SU-DHL-6 (cell line): Measurements from ENCODE around the gene CCDC7.

Experiments used
- CTCF ChIP-seq: fragments of 200-600 bp; sonication (generic); IDR thresholded peaks from one replicate; pipeline ENCODE4 v1.5.1; 2017; ENCODE audit warnings: antibody characterized with exemption, mild to moderate bottlenecking, low read length, moderate library complexity; ENCODE audit not compliant: insufficient read depth, poor library complexity, severe bottlenecking
- EZH2phosphoT487 ChIP-seq: fragments of 200-600 bp; sonication (generic), shearing (Covaris generic); conservative IDR thresholded peaks from 2 replicates; pipeline ENCODE4 v1.6.1; 2018; ENCODE audit warnings: mild to moderate bottlenecking, antibody characterized with exemption, low read length, moderate library complexity, mixed read lengths

GRCh38 chr10:32731527-32731926 is 285.6 kb downstream of the CCDC7 start:
- TF ChIP-seq CTCF (no peak), EZH2phosphoT487 (no peak)
